ENCODE data around the gene RBM18.

Gene RBM18

DNA sequence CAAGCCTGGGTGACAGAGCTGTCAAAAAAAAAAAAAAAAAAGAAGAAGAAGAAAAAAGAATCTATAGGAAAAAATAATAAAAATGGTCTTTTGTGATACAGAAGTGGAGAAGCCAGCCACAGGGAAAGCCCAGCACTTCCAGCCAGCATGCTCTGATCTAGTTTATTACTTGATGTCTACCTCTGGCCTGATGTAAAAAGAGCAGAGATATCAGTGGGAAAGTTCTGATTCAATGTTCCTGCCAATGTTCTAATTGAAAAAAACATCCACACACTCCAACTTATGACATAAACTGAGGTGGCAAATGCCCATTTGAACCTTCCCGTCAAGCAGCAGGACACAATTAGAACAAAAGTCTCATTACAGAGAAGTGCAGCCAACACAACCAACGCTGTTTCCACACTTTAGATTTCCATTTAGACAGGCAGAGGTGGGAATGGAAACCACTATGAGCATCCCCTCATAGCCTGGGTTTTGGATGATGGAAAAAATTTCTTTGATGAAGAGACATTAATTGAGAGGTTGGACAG is 5.7 kb downstream of the RBM18 start:
- no peak for DNase-seq (ENCODE audit: low spot score)

GRCh38 chr9:122256206-122256605 is 8.4 kb downstream of the RBM18 start:
- no peak for DNase-seq (ENCODE audit: low spot score)

DNA sequence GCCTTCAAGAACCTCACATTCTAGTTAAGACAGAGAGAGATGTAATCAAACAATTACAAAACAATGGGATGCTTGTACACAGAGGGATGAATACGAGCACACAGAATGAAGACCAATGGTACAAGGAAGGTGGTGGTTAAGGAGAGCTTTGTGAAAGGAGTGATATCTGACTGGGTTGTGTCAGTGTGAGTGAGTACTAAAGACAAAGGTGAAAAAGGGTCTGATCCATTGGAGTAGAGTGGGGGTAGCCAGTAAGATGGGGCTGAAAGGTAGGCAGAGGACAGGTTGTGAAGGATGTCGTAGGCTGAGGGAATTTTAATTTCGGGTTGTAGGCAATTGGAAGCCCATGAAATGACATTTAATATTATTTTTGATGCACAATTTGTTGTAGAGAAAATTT is 9.9 kb downstream of the RBM18 start:
- DNase-seq (ENCODE audit: low spot score): no peak

GRCh38 chr9:122252796-122253195 is 11.8 kb downstream of the RBM18 start:
- DNase-seq (ENCODE audit: low spot score): no peak

DNA sequence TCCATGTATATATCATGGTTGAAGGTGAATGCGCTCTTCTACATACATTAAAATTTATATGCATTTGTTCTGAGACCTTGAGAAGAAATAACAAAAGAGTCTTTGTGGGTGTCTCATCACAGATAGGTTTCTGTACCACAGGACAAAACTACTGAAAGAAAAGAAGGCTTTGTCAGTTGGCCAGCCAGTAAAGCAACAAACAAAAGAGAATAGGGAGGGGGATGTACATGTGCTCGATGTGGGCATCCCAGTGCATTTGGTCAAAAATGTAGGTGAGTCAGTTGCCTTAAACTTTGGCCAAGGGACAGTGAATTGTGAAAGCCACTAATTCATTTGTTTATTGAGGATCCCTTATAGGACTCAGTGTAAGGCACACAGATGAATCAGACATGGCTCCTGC is 13.3 kb downstream of the RBM18 start:
- DNase-seq (ENCODE audit: low spot score): no peak

DNA sequence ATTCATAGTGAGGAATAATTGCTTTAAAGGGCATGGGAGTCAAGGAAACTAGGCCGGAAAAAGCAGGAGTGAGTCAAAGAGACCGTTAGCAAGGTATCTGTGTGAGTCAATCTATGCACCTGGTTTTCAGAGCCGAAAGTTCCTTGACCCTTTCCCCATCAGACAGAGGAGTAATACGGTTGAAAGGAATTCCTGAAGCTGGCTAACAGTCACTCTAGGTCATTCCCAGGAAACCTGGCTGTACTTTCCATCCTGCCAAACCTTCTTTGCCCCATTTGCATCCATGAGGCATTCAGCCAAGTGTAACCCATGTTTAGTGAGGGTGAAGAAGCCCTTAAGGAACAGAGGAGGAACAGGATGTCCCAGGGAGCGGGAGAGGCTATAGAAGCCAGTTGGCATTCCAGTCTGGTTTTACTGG is 16.2 kb downstream of the RBM18 start:
- no peak for DNase-seq (ENCODE audit: low spot score)

- no peak for DNase-seq (ENCODE audit: low spot score)
These were observed 18.0 kb downstream of the RBM18 start for GRCh38 chr9:122246666-122247065.

DNA sequence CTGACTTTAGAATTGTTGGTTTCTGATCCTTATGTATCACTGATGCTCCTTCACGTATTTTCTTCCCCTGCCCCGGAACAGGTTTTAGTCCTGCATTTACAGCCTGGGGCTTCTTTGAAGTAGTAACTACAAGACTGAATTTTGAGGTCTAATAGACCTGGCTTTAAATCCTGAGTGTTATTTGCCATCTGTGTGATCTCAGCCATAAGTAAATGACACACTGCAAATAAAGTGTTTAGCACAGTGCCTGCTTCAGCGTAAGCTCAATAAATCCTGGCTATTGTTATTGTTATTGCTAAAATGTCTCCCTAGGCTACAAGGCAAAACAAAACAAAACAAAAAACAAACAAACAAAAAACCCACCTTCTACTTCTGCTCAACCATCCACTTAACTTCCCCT is 20.3 kb downstream of the RBM18 start:
- no peak for DNase-seq (ENCODE audit: low spot score)

DNA sequence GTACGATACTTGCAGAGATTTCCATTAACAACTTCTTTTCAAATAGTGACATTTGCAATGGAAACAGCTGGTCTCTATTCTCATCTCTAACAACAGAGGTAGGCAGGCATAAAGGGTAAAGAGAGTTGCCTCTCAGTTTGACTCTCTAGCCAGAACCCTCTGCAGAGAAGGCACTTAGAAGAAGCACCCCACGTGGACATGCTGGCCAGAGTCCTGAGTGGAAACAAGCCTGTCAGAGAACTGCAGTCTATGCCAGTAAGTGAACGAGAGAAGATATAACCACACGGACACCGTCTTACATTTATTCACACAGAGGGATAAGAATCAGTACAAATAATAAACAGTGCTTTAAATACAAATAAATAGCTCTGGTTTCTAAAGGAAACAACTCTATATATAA is 24.9 kb downstream of the RBM18 start:
- DNase-seq (ENCODE audit: low spot score): no peak

DNA sequence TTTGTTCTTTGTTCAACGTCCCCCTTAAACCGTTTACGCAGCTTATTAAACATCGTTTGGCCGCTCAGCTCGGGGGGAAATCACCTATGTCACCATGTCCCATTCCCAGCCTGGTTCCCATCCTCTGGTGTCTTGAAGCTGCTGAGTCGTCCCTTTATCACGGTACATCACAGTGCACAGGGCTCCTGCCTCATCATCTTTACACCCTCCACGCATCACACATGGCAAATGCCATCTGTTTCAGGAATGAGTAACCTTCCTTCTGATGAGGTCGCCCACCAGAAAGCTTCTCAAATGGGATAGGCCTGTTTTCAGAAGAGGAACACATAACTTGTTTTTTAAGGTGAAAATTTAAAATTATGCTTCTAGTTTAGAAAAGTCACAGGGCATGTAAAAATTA is 28.0 kb downstream of the RBM18 start:
- DNase-seq (ENCODE audit: low spot score): no peak

DNA sequence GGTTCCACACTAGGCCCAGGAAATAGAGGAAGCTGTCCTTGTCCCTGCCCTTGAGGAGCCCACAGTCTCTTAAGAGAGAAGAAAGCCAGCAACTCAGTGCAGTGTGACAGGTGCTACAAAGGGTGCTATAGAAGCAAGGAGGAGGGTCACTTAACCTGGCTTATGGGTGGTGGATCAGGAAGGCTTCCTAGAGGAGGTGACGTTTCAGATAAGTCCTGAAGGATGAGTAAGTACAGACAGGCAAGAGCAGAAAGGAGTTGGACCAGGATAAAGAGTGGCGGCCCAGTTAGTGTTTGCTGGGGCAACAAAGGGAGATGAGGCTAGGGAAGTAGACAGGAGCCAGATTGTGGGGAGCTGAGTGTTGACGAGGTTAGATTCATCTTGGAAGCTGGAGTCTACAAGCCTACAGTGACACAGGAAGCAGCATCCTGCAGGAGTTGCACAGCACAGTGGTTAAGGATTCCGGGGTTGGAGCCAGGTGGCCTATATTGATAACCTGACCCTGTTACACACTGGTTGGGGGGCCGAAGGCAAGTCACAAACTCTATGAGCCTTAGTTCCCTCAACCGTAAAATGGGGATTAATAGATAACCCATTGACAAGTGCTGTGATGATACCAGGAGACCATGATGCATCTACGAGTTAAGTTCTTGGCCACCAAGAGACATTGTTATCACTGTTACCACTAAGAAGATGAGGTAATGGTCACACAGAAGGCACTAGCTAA is 30.5 kb downstream of the RBM18 start:
- DNase-seq (ENCODE audit: low spot score): no peak

- DNase-seq (ENCODE audit: low spot score): no peak
These were observed 31.8 kb downstream of the RBM18 start for GRCh38 chr9:122232796-122233306.

GRCh38 chr9:122229485-122229837 is 35.2 kb downstream of the RBM18 start:
- DNase-seq (ENCODE audit: low spot score): no peak

DNA sequence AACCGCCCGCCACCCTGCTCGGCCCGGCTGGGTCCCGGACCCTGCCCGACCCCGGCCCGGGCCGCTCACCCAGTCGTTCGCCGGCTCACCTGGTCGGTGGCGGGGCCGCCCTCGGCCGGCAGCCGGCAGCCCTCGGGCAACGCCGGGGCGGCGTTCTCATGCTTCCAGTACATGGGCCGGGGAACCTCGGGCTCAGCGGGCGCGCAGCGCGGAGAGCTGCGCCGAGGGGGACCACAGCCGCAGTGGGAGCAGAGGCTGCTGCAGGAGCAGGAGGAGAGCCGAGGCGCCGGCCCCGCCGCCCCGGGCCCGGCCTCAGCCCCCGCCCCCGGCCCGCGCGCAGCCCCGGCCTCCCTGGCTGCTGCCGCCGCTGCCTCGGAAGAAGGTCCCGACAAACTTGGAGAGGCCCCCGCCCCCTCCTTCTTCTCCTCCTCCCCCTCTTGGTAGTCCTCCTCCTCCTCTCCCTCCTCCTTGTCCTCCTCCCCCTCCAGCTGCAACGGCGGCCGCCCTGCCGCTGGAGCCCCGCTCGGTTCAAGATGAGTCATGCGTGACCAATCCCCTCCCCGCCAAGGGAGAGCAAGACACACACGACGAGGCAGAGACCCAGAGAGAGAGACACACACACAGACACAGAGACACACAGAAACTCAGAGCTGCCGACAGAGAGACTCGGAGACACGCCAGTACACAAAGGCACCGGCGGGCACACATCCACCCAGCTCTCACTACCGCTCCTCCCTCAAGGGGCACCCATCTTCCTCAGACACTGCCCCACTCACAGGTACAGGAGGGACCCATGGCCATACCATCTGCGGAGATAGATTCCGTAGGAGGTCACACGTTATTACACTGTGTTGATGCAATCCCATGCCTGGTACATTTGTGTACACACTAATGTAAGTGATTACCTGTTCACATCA is 35.8 kb downstream of the RBM18 start, which contains the start of gene LHX6:
Gene LHX6 (minus strand): TSS at position 390 of the 917 bp plus-strand sequence. CDS start 217 bp downstream, at position 173.
- no peak for DNase-seq (ENCODE audit: low spot score)

DNA sequence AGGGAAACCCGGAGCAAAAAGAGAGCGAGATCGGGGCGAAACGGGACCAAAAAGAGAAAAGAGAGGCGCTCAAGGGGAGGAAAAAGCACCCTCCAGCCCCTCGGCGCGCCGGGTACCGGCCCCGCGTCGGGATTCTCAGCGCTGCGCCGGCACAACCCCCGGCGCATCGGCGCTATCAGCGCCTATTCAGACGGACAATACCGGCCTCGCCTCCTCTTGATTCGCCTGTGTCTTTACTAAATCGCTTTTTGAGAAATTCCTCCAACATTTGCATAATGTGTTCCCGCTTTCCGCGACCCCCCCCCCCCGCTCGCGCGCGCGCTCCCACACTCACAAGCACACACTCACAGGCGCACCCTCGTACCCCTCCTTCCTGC is 36.5 kb downstream of the RBM18 start:
- DNase-seq (ENCODE audit: low spot score): no peak

GRCh38 chr9:122227575-122227900 is 37.1 kb downstream of the RBM18 start:
- no peak for DNase-seq (ENCODE audit: low spot score)

GRCh38 chr9:122226758-122227574 is 37.7 kb downstream of the RBM18 start:
- DNase-seq (ENCODE audit: low spot score): no peak

GRCh38 chr9:122226142-122226757 is 38.4 kb downstream of the RBM18 start:
- no peak for DNase-seq (ENCODE audit: low spot score)

GRCh38 chr9:122225312-122226141 is 39.1 kb downstream of the RBM18 start:
- DNase-seq (ENCODE audit: low spot score): no peak

- no peak for DNase-seq (ENCODE audit: low spot score)
These were observed 41.2 kb downstream of the RBM18 start for GRCh38 chr9:122223435-122223834.

DNA sequence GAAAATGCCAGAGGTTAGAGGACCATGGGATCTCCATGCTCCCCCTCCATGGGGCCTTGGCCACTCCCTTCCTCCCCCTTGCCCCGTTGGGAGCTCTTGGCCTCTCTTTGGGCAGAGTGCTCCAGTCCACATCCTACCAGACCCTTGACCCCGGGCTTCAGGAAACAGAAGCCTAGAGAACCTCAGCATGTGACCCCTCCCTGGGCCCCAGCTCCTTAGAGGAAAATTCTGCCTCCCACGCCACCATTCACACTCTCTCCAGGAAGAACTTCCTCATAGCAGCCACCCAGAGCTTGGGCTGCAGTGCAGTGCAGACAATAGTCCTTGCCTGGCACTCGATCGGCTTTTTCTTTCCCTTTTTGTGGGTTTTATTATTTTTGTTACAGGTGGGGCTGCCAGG is 41.8 kb downstream of the RBM18 start:
- no peak for DNase-seq (ENCODE audit: low spot score)

Data from hematopoietic multipotent progenitor cell treated with erythropoietin and hydrocortisone succinate and interleukin-3 and kit ligand, for 17 days (in vitro differentiated cells).